Dedifferentiated amniotic fluid mesenchymal stem cell (primary cell): ENCODE measurements around the gene CDKL2.
"Not testable (repeated sequence)": the region's sequence is repeated elsewhere in the genome, so short reads cannot be mapped to it uniquely, and the experiment has no call there.

ENCODE experiments used
- DNase-seq: peaks from one replicate; pipeline ENCODE4 v3.0.0-alpha.2; 2016; ENCODE audit errors: extremely low spot score

Gene CDKL2

DNA sequence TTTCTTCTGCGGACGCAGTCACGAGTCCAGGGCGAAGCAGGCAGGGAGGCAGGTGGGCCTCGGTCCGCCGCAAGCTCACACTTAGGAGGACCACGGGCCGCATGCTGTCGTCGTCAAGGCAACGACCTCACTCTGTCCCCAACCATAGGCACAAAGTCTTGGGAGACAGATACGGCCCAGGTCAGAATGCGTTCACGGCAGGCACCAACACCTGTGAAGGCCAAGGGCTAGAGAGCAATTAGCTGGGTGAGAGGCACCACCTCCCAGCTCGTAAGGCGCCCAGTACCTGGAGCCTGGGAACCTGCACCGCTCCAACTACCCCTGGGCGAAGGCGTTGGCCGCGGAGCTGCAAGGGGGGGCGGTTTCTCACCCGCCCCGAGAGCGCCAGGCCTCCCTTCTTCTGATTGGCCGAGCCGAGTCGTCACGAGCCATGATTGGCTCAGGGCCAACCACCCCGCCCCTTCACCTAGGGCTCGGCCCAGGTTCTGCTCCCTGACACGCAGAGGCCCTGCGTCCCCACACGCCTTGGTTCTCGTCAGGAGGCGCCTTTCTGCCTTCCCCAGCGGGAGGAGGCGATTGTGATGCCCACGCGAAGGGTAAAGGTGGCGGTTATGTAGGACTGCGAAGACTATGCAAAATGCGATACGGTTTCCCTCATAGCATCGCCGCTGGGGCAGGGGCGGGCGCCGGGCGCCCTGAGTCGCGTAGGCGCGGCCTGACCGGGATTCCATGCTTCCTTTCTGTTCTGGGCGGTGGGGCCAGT, at the start of gene CDKL2:
Gene CDKL2 (minus strand): TSS at position 355 of the 763 bp plus-strand sequence. CDS start 4,540 bp downstream, outside the sequence.
- no peak for DNase-seq

DNA sequence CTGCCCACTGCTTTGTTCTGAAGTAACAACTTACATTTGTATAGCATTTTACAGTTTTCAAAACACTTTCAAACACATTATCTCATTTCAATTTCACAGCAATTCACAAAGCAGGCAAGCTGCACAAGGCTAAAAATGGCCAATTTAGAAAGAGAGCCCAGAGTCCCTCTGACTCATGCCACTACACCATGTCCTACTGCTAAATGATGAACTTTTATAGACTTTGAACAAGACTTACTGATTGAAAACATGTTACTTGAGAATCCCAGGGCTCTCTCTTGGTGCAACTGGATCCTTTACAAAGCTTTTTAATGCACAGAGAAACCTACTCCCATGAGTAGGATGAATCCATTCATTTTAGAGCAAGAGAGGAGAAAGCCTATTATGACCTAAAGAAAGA, 48.6 kb upstream of the CDKL2 start:
- DNase-seq: no peak

DNA sequence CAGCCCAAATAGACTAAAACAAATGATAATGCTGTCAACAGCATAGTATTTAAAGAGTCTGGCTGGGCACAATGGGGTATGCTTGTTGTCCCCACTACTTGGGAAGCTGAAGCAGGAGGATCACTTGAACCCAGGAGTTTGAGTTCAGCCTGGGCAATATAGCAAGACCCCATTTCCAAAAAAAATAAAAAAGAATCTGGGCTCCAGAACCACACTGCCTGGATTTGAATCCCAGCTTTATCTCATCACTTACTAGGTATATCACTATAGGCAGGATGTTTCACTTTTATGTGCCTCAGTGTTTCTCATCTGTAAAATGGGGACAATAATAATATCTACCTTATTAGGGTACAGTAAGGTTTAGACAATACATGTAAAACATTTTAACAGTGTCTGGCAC, 48.1 kb upstream of the CDKL2 start:
- no peak for DNase-seq

DNA sequence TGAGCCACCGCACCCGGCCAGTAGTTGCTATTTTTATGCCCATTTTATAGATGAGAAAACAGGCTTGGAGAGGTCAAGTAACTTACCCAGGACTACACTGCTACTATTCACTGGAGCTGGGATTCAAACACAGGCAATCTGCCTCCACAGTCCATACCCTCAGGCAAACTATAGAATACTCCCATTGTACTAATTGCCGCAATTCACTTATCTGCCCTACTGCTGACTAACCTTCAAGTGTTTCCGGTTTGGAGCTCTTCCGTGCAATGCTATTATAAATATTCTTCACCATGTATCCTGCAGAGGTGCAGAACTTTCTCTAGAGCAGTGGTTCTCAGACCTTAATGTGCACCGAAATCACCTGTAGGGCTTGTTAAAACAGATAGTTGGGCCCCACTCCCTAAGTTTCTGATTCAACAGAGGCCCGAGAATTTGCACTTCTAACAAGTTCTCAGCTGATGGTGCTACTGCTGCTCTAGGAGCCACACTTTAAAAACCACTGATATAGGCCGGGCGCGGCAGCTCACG, 44.7 kb upstream of the CDKL2 start:
- no peak for DNase-seq

DNA sequence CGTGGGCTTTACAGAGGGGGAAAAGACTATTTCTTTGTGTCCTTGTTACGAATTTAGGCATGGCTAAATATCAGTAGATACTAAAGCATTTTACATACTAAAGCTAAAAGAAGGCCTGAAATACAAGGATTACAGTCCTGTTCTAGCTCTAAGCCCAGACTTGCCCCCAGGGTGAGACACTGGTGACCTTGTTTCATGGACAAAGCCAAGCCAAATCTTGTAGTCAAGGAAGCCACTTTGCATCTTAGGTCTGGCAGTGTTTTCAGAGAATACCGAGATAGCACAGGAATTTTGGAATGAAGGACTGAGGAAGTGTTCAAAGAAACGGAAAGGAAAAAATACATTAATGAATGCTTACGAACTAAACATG, 43.6 kb upstream of the CDKL2 start:
- DNase-seq: no peak

DNA sequence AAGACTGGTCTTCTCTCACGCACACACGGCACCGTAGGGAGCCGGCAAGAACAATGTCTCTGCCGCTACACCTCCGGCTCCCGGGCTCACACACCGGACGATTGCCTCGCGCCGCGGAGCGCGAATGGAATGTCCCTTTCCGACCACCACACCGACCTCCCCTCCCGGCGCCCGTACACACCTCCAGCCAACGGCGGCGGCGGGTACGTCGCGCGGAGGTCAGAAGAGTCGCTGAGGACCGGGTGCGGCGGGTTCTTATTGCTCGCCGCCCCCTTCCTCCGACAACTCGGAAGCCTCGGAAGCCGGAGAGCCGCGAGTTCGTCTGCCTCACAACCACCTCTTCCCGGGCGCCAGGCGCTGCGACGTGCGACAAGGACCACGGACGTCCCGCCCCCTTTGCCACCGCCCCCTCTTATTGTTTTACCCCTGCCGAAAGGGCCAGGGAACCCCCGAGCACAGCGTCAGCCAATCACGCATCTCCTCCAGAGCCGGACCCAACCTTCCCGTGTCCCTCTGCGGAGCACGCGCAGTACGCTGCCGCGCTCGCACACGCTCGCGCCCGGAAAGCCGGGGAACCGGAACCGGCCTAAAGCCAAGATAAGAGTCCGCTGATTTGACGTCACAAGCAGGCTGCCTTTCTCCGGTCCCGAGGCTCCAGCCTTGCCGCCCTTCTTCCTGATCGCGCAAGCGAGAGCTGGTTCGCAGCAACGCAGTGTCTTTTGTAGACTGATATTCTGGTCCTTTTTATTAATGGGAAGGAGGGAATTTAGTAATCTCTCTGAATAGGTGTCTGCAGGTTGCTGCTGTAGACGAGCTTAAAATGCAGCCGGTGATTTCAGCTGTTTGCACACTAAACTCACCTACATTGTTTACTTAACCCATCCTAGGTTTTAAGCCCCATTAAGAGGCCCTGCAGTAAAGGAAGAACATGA, 43.0 kb upstream of the CDKL2 start, which contains the start of gene G3BP2:
Gene G3BP2 (minus strand): TSS at position 385 of the 932 bp plus-strand sequence. CDS start 11,386 bp downstream, outside the sequence.
- DNase-seq: peak; percentile 98

DNA sequence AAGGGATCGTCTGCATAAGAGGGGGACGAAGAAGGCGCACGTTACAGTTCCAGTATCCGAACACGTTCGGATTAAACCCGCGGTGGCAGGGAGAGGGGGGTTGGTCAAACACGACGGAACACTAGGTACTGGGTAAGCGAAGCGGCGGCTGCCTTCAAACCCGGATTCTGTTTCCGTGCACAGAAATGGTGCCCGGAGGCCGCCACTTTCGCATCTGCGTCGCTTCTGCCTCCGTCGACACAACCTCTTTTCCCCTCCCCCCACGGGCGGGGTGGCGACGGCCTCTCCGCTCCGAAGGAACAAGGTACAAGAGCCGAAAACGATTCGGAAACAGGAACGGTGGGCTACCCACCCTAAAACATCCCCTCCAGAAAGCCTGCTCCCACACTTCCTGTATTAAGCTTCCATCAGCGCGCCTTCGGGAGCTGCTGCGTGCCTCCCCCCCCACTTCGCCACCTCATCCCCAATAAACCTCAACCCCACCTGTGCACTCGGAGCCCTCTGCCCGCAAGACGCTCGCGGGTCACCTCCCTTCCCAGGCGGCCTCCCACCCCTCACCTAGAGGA, 42.2 kb upstream of the CDKL2 start:
- DNase-seq: no peak

DNA sequence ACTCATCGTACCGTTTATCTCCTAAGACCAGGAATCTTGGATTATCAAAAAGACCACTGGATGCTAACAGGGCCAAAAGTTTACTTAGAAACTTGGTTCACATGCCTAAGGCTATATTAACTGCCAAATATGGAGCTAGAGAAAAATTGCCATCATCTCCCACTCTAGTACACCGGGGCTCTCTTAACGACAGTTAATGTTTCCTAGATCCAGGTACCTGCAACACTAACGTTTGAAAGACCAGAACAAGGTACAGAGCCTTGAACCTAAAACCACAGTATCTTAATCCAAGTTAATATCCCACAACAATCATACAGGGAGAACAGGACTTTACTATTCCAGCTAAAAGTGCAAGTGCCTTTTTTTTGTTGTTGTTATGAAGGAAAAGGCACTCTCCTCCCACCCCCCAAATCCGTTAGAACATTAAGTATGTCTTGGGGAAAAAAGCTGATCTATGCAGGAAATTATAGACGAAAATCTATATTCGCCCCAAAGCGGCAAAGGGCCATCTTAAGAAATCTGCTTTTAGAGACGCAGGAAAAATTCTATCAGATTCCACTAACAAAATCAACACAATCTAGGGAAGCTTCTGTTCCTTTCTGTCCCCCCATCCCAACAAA, 41.6 kb upstream of the CDKL2 start:
- DNase-seq: no peak

DNA sequence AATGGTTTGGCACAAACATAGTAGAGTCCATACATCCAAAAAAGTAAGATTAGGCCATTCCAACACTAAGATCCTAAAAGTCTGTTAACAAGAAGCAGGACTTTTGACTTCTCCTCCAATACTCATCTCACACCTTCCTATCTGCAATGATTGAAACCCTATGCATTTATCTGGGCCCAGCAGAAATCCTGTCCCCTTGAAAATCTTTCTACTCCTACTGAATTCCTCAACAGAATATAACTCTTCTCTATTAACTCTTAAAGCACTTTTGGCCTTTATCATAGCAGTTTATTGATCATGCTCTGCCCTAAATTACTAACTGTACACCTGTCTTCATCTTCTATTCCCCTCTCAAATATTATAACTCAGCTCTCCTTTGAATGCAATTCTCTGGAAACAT, 38.3 kb upstream of the CDKL2 start:
- DNase-seq: no peak

DNA sequence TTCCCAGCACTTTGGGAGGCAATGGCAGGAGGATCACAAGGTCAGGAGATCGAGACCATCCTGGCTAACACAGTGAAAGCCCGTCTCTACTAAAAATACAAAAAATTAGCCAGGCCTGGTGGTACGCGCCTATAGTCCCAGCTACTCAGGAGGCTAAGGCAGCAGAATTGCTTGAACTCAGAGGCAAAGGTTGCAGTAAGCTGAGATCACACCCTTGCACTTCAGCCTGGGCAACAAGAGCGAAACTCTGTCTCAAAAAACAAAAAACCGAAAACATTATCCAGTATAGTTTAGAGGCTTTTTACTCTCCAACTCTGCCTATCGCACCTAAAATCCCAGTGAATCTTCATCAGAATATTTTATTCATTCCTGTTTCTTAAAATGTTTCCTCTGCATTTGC, 37.3 kb upstream of the CDKL2 start:
- DNase-seq: not testable (repeated sequence)

DNA sequence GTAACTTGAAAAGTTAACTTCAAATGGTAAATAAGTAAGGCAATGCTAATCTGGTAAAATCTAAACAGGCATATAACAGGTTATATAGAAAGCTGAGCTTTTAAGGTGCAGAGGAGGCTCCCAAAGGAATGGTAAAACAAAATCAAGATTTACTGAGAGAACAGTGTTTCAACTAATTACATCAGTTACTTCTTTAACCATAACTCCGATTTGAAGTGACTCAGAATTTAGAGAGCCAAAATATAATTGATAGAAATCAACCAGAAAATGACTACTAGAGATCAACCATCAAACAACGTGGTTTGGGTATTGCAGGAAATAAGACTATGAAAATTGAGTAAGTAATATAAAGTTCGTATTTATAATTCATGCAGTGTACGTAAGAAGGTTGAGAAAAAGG, 36.0 kb upstream of the CDKL2 start:
- DNase-seq: no peak

DNA sequence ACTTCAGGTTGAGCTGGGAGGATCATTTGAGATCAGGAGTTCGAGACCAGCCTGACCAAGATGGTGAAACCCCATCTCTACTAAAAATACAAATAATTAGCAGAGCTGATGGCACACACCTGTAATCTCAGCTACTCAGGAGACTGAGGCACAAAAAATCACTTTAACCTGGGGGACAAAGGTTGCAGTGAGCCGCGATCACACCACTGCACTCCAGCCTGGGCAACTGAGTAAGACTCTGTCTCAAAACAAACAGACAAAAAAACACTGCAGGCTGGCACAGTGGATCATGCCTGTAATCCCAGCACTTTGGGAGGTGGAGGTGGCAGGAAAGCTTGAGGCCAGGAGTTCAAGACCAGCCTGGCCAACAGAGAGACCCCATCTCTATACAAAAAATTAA, 34.3 kb upstream of the CDKL2 start:
- DNase-seq: not testable (repeated sequence)

DNA sequence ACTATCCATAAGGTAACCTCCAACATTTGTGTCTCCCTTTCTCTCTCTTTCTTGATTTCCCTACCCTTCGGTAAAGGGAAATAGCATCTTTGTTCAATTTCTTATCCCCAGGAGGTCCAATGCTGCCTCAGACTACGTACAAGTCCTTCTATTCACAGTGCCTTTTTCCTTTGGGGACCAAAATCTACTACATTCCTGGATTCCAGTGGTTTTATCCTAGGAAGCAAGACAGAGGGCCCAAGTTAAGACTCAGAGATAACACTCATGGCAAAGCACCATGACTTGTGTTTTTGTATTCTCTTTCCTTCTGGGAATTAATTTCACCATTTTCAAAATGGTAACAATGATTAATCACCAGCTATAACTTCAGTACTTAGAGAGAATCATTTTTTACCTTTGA, 32.3 kb upstream of the CDKL2 start:
- DNase-seq: no peak

DNA sequence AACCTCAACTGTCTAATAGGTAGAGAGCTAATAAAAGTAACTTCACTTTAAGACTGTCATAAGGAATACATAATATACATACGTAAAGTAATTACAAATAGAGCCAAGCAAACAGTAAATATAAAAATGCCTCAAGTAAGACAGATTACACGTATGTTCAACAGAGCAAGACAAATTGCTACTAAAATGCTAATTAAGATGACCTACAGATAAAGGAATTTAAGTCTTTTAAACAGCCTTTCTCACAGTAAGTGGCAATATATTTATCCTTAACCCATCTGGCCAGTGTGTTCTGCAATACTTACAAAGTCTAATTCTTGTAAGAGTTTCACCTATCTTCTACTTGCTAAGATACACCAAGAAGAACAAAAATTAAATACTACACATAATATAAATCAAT, 30.2 kb upstream of the CDKL2 start:
- DNase-seq: no peak

DNA sequence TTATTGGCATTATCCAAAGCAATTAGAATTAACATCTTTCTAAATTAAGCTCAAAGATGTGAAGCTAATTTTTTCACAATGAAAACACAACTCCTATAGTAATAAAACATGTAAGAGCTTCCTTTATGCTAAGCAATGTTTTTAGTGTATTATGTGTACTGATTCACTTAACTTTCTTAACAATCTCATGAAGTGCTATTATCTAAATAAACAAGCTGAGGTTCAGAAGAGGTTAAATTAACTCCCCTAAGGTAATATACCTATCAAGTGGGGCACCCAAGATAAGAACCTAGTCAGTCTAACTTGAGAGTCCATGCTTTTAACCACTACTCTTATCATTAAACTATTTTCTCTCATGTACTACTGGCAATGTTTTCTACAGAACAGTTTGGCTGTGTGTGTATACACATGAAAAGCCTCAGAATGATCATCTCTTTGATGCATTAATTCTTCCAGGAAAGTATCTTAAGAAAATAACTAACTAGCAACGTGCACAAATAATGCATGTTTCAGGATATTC, 29.2 kb upstream of the CDKL2 start:
- DNase-seq: no peak

DNA sequence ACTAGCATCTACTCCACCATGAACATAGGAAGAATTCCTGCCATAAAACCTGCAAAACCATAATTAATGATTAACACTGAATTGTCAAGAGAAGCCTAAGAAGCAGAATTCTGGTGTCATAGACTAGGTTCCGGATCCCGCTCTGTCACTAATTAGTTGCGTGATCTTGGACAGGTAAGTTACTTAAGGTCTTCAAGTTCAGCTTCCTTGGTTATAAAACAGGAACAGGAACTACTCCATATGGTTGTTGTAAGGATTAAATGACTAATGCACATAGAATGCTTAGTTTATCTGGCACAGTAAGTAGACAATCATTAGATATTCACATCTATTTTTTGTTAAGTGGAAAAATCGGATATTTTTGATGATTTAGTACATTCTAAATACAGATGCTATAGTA, 28.5 kb upstream of the CDKL2 start:
- DNase-seq: no peak

DNA sequence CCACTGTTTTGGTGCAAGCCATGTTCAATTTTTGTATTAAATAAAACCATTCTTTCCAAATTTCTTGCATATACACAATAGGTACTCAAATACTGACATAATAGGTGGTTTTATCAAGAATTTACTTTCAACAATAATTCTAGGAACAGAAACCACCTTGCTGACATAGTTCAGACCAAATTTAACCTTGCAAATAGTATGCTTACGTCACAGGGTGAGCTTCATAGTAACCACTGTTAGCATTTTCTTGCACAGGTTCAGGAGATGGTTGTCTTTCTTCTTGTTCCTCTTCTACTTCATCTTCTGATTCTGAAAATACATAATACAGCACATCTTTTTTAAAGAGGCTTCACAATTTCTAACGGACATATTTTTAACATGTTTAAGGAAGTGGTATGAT, 25.2 kb upstream of the CDKL2 start:
- no peak for DNase-seq

DNA sequence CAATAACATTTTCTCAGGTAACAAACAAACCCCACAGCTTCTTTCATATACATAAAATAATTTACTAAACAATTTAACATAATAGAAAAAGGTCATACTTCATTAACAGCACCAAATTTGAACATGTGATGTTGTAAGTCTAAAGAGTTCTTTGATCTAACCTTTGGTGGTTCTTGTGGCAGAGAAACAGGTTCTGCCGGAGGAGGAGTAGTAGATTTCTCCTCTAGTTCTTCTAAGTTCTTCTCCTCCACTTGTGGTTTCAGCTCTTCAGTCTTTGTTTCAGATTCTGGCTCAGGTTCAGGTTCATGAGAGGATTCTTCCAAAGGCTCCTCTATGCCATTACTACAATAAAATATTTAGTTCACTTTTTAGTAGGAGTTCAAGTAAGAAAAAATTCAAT, 24.6 kb upstream of the CDKL2 start:
- no peak for DNase-seq

DNA sequence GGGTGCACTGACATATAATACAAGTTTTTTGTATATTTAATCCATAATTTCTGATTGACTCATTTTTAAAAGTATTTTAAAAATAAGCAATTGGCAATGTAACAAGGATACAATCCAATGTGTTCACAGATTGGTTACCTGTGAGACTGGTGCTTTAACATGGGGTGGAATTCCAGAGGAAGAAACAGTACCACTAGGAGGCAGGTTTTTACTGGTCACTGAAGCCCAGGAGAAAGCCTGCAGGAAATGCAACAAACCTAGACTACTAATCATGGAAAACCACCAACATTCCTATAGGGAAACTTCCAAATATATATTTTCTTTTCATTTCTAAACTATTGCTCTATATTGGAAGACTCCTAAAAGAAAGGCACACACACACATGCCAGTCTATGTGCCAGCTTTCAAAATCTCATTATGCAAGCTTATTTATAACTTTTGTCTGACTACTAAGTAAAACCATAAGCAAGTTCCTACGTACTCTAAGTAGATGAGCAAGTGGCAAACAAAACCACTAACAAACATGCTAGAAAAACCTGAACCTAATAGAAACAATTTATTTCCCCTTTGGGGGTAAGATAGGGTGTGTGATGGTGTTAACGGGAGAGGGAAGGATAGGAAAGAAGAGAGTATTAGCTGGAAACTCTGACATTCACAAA, 23.6 kb upstream of the CDKL2 start:
- no peak for DNase-seq

DNA sequence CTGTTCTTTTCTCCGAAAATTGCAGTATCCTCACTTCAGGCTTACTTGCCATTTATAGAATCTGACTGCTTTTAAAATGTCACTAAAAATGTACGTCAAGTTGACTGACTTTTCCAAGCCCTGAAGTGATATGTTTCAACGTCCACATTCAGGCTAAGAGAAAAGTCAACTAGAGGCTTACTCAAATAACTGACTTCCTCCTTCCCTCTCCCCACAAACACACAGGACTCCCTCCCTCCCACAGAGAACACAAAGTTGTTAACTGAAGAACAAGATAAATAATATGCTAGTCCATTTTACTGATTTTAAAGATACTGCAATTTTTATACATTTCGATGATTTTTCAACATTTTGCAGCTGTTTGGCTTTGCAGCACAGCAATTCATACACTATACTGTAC, 13.8 kb upstream of the CDKL2 start:
- no peak for DNase-seq

DNA sequence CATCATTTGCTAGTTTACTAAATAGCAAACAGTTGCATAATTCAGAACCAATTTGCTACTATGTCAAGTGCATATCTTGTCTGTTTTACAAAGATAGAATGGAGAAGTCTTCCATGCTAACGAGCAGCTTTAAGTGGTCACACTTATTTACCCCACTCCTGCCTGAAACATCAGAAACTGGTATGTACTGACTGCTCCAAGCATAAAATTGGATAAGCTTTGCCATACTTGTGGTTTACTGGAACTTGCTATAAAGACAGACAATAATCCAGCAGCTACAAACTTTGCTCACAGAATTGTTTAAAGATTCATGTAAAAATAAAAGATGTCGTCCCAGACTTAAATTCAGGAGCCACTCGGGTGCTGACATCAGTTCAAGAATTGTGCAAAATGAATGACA, 13.3 kb upstream of the CDKL2 start:
- DNase-seq: peak; percentile 54
